ENCODE data around the gene YIF1B. TPM values are rescaled to one million over a fixed set of nuclear protein-coding genes. Genes with fewer than 3 reads are reported as not detected.

YIF1B gene
- total RNA-seq, 4 donors from 2014 or later = 14.2 to 36.4 (median 26.1) TPM

DNA sequence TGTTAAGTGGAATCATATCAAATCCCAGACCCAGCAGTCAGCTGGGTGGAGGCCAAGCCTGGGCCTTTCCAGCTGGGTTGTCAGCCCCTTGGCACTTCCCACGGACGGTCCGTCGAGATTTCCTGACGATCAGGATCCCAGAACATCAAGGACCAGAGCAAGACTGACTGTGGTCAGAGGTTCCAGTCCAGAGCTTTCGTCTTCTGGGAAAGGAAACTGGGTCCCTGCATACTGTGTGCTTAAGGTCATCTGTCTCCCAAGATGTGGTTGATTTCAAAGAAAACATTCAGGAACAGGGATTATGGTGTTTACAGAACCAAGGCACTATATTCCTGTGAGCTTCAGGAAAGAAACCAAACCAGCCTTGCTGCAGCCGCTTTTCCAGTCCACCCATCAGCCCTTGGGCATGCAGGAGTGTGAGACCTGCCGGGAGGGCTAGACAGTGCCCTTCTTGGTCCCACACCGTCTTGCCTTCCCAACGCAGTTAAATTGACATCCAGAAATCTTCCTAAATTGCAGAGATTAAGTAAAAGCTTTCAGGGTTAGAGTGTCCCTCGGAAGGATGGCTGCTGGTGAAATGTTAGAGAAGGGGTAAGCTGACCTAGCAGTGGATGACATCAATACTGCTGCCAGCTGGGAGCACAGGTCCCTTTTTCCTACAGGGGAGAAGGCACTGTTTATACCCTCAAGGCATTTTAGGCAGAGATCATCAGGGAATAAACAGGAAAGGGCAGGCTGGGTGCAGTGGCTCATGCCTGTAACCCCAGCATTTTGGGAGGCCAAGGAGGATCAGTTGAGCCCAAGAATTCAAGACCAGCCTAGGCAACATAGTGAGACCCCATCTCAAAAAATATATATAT lies 16.7 kb downstream of the YIF1B start:
- WGBS = 64% methylated on average over 10 of the region's 11 CpGs
- Histone ChIP-seq H3K4me1 (peaks cover 35% of the 10 kb centered on the region), H3K36me3 (no peaks in the 10 kb centered on the region), H3K9me3 (no peaks in the 10 kb centered on the region), H3K27ac (no peak overlapping the region), H3K27me3 (no peaks in the 10 kb centered on the region), H3K4me3 (no peak overlapping the region)
- TF ChIP-seq POLR2AphosphoS5 (IDR thresholded peaks at IDR 0.05) (no peak), EP300 (IDR thresholded peaks at IDR 0.05) (no peak)
- no peak for DNase-seq (ENCODE audit: low spot score in 2 of 2)

DNA sequence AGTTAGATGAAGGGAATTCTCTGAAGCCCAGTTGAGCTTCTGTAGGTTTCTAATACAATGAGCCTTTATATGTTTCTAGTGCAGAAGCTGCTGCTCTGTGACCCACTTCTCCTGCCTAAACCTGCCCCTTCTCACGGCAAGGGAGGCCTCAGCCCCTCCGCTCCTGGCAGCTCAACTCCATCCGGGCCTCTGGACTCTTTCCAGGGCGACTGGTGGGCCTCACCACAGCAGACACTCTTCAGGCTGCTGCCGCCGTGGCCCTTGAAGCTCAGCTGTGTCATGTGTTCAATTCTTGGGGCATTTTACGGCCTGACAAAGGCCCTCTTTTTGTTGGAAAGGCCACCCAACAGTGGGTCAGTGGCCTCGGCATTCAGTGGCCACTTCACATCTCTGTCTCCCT lies 21.7 kb downstream of the YIF1B start:
- Histone ChIP-seq H3K27ac (no peak overlapping the region), H3K36me3 (peaks cover 9% of the 10 kb centered on the region), H3K4me3 (no peak overlapping the region), H3K27me3 (no peaks in the 10 kb centered on the region), H3K9me3 (no peaks in the 10 kb centered on the region), H3K4me1 (peaks cover 63% of the 10 kb centered on the region)
- DNase-seq (ENCODE audit: low spot score in 2 of 2) = no peak
- TF ChIP-seq, protein P1, sequence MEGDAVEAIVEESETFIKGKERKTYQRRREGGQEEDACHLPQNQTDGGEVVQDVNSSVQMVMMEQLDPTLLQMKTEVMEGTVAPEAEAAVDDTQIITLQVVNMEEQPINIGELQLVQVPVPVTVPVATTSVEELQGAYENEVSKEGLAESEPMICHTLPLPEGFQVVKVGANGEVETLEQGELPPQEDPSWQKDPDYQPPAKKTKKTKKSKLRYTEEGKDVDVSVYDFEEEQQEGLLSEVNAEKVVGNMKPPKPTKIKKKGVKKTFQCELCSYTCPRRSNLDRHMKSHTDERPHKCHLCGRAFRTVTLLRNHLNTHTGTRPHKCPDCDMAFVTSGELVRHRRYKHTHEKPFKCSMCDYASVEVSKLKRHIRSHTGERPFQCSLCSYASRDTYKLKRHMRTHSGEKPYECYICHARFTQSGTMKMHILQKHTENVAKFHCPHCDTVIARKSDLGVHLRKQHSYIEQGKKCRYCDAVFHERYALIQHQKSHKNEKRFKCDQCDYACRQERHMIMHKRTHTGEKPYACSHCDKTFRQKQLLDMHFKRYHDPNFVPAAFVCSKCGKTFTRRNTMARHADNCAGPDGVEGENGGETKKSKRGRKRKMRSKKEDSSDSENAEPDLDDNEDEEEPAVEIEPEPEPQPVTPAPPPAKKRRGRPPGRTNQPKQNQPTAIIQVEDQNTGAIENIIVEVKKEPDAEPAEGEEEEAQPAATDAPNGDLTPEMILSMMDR (IDR thresholded peaks at IDR 0.05) = no peak
- TF ChIP-seq EP300 (IDR thresholded peaks at IDR 0.05) (no peak), POLR2AphosphoS5 (IDR thresholded peaks at IDR 0.05) (no peak), POLR2A (IDR thresholded peaks at IDR 0.05) (no peak)
- 49% methylated on average over 8 of the region's 8 CpGs for WGBS

DNA sequence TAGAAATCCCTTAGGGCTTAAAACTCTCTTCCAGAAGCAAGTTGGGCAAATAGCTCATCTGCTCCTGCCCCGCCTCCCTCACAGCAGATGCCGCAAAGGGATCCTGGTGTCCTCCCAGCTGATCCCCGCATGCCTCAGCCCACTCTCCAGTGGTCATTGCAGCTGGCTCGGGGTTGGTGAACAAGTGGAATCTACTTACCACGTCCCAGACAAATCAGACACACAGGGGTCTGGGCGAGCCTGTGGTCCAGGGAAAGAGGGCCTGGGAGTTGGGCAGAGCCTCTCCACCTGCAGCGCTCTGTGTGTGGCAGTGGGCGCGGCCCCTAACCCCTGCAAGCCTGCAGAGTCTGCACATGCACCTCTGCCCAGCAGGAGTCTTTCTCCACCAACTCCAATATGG lies 22.5 kb downstream of the YIF1B start:
- H3K27me3 ChIP-seq = no peaks in the 10 kb centered on the region
- peaks cover 16% of the 10 kb centered on the region for H3K36me3 ChIP-seq
- no peak overlapping the region for H3K4me3 ChIP-seq
- H3K4me1 ChIP-seq = peaks cover 63% of the 10 kb centered on the region
- peak overlapping the region; percentile 20 for H3K27ac ChIP-seq
- no peaks in the 10 kb centered on the region for H3K9me3 ChIP-seq
- WGBS = 78% methylated on average over 7 of the region's 9 CpGs
- TF ChIP-seq POLR2A (IDR thresholded peaks at IDR 0.05) = no peak
- TF ChIP-seq POLR2AphosphoS5 (IDR thresholded peaks at IDR 0.05) = no peak
- no peak for TF ChIP-seq EP300 (IDR thresholded peaks at IDR 0.05)
- TF ChIP-seq, protein P1 (IDR thresholded peaks at IDR 0.05) = no peak
- DNase-seq (ENCODE audit: low spot score in 2 of 2) = no peak

DNA sequence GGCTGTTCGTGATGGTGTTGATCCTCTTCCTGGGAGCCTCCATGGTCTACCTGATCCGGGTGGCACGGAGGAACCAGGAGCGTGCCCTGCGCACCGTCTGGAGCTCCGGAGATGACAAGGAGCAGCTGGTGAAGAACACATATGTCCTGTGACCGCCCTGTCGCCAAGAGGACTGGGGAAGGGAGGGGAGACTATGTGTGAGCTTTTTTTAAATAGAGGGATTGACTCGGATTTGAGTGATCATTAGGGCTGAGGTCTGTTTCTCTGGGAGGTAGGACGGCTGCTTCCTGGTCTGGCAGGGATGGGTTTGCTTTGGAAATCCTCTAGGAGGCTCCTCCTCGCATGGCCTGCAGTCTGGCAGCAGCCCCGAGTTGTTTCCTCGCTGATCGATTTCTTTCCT lies 23.9 kb downstream of the YIF1B start:
- TF ChIP-seq POLR2A (IDR thresholded peaks at IDR 0.05) (no peak), EP300 (IDR thresholded peaks at IDR 0.05) (no peak)
- H3K27me3 ChIP-seq = no peaks in the 10 kb centered on the region
- WGBS = 73% methylated on average over 14 of the region's 15 CpGs
- peaks cover 23% of the 10 kb centered on the region for H3K36me3 ChIP-seq
- H3K9me3 ChIP-seq = no peaks in the 10 kb centered on the region
- H3K4me1 ChIP-seq = peaks cover 59% of the 10 kb centered on the region
- H3K4me3 ChIP-seq = no peak overlapping the region
- peak overlapping the region; percentile 91 for H3K27ac ChIP-seq
- no peak for DNase-seq (ENCODE audit: low spot score in 2 of 2)

DNA sequence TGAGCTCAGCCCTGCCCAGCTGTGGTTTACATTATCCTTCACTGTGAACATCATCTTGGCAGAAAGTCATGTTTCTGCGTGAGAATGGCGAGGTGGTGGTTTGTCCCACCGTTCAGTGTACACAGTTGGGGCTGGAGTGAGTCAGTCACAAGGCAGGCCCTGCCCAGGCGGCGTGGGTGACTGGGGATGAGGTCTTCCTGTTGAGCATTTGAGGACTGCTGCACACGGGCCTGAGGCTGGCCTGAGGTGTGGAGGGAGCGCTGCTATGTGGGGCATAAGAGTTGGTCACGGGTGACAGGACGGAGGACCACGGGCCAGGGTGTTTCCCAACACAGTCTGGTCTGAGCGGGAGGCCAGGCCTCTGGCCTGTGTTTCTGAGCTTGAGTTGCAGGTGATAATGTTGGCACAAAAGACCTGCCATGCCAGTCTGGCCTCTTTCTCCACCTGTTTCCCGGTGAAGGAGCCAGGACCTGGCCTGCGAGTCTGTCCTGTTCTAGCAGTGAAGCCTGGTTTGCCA lies 25.1 kb downstream of the YIF1B start:
- no peak for DNase-seq (ENCODE audit: low spot score in 2 of 2)
- no peaks in the 10 kb centered on the region for H3K9me3 ChIP-seq
- WGBS = 52% methylated on average over 13 of the region's 13 CpGs
- H3K27ac ChIP-seq = peak overlapping the region; percentile 91
- TF ChIP-seq POLR2AphosphoS5 (IDR thresholded peaks at IDR 0.05) = peak in 2 of 3 donors; percentile 74 to 87
- TF ChIP-seq, protein P1 (IDR thresholded peaks at IDR 0.05) = no peak
- peaks cover 28% of the 10 kb centered on the region for H3K36me3 ChIP-seq
- H3K4me3 ChIP-seq = no peak overlapping the region
- H3K4me1 ChIP-seq = peaks cover 57% of the 10 kb centered on the region
- no peaks in the 10 kb centered on the region for H3K27me3 ChIP-seq

DNA sequence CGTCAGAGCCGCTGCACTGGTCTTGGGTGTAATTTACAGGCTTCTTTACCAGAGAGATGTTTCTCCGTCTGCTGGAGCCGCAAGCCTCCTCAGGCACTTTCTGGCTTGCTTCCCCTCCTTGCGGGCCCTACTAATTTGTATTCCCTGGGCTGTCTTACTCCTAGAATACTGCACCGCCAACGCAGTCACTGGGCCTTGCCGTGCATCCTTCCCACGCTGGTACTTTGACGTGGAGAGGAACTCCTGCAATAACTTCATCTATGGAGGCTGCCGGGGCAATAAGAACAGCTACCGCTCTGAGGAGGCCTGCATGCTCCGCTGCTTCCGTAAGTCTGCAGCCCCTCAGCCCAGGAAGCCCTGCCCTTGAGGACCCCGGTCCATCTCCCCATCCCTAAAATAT lies 25.8 kb downstream of the YIF1B start:
- DNase-seq (ENCODE audit: low spot score in 2 of 2) = no peak
- Histone ChIP-seq H3K36me3 (peaks cover 28% of the 10 kb centered on the region), H3K4me1 (peaks cover 55% of the 10 kb centered on the region), H3K27me3 (no peaks in the 10 kb centered on the region), H3K9me3 (no peaks in the 10 kb centered on the region), H3K27ac (peak overlapping the region; percentile 91), H3K4me3 (no peak overlapping the region)
- TF ChIP-seq POLR2AphosphoS5 (IDR thresholded peaks at IDR 0.05) (no peak), EP300 (IDR thresholded peaks at IDR 0.05) (no peak), POLR2A (IDR thresholded peaks at IDR 0.05) (no peak)
- TF ChIP-seq, protein P1 (IDR thresholded peaks at IDR 0.05) = no peak
- 94% methylated on average over 10 of the region's 15 CpGs for WGBS
